Measurements from ENCODE around the gene LBP. TPM values are rescaled to one million over a fixed set of nuclear protein-coding genes. Genes with fewer than 3 reads are reported as not detected.

Gene LBP
- total RNA-seq, 1 experiment from 2014 or later: not detected

DNA sequence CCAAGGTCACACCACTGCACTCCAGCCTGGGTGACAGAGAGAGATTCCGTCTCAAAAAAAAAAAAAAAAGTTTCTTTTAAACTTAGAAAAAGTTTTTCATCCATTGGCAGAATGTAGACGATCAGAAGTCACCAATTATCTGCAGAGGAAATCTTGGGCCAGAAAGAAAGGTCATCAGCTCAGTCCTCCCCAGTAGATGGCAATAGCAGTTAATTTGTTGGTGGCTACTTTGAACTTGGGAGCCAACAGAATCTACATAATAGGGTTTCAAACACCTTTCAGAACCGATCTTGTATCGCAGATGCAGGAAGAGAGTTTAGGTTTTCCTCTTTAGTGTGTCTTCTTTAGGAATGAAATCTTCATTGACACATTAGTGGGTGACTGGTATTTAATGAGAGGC is 41.7 kb downstream of the LBP start:
- no peak for TF ChIP-seq EZH2 (IDR thresholded peaks at IDR 0.05; ENCODE audit: borderline replicate concordance, low read depth, low read length, poor library complexity, severe bottlenecking)
- TF ChIP-seq, protein P1, sequence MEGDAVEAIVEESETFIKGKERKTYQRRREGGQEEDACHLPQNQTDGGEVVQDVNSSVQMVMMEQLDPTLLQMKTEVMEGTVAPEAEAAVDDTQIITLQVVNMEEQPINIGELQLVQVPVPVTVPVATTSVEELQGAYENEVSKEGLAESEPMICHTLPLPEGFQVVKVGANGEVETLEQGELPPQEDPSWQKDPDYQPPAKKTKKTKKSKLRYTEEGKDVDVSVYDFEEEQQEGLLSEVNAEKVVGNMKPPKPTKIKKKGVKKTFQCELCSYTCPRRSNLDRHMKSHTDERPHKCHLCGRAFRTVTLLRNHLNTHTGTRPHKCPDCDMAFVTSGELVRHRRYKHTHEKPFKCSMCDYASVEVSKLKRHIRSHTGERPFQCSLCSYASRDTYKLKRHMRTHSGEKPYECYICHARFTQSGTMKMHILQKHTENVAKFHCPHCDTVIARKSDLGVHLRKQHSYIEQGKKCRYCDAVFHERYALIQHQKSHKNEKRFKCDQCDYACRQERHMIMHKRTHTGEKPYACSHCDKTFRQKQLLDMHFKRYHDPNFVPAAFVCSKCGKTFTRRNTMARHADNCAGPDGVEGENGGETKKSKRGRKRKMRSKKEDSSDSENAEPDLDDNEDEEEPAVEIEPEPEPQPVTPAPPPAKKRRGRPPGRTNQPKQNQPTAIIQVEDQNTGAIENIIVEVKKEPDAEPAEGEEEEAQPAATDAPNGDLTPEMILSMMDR (conservative IDR thresholded peaks at IDR 0.05; ENCODE audit: low read depth, low read length): no peak
- Histone ChIP-seq H3K36me3 (ENCODE audit: insufficient read depth, low read length, poor library complexity, severe bottlenecking) (no peaks in the 10 kb centered on the region), H3K27ac (ENCODE audit: low read depth, low read length, poor library complexity, severe bottlenecking) (no peak overlapping the region), H3K4me3 (ENCODE audit: low read depth, low read length, poor library complexity, severe bottlenecking) (no peak overlapping the region), H3K9me3 (ENCODE audit: low read depth, low read length, poor library complexity, severe bottlenecking) (no peaks in the 10 kb centered on the region), H3K27me3 (replicated peaks; ENCODE audit: insufficient read depth, low read depth, low read length, poor library complexity) (no peaks in the 10 kb centered on the region), H3K4me1 (ENCODE audit: insufficient read depth, low read length, poor library complexity, severe bottlenecking) (no peaks in the 10 kb centered on the region)
- POLR2A ChIA-PET (ENCODE audit: low non-redundant PET): no interaction called here
- DNase-seq (ENCODE audit: low spot score): no peak
- CTCF ChIA-PET: no interaction called here
- BruUV-seq (replicated peaks): no TSS peak
- intact Hi-C loops (cut with micrococcal nuclease; ENCODE audit: unreplicated experiment): no loop called here

DNA sequence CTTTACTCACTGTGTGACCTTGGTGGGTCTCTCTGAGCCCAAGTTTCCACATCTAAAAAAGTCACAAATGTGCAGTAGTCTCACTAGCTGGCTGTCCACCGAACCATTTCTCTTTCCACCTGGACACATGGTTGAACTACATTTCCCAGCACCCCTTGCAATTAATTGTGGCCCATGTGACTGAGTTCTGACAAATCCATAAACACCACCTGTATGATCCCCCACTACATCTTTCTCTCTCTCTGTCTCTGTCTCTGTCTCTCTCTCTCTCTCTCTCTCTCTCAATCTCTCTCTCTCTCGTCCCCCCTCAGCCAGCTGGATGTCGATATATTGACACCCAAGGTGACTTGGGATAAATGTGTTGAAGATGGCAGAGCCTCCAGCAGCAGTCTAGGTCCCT is 46.1 kb downstream of the LBP start:
- Histone ChIP-seq H3K27me3 (replicated peaks; ENCODE audit: insufficient read depth, low read depth, low read length, poor library complexity) (no peaks in the 10 kb centered on the region), H3K9me3 (ENCODE audit: low read depth, low read length, poor library complexity, severe bottlenecking) (no peaks in the 10 kb centered on the region), H3K36me3 (ENCODE audit: insufficient read depth, low read length, poor library complexity, severe bottlenecking) (no peaks in the 10 kb centered on the region), H3K27ac (ENCODE audit: low read depth, low read length, poor library complexity, severe bottlenecking) (no peak overlapping the region), H3K4me3 (ENCODE audit: low read depth, low read length, poor library complexity, severe bottlenecking) (no peak overlapping the region), H3K4me1 (ENCODE audit: insufficient read depth, low read length, poor library complexity, severe bottlenecking) (no peaks in the 10 kb centered on the region)
- no peak for DNase-seq (ENCODE audit: low spot score)
- intact Hi-C loops (cut with micrococcal nuclease; ENCODE audit: unreplicated experiment): no loop called here
- TF ChIP-seq, protein P1 (conservative IDR thresholded peaks at IDR 0.05; ENCODE audit: low read depth, low read length): no peak
- no peak for TF ChIP-seq EZH2 (IDR thresholded peaks at IDR 0.05; ENCODE audit: borderline replicate concordance, low read depth, low read length, poor library complexity, severe bottlenecking)
- ChIA-PET POLR2A (ENCODE audit: low non-redundant PET) (no interaction called here), CTCF (no interaction called here)
- BruUV-seq (replicated peaks): no TSS peak

GRCh38 chr20:38393259-38393658 is 47.0 kb downstream of the LBP start:
- DNase-seq (ENCODE audit: low spot score): no peak
- Histone ChIP-seq H3K9me3 (ENCODE audit: low read depth, low read length, poor library complexity, severe bottlenecking) (no peaks in the 10 kb centered on the region), H3K36me3 (ENCODE audit: insufficient read depth, low read length, poor library complexity, severe bottlenecking) (no peaks in the 10 kb centered on the region), H3K27ac (ENCODE audit: low read depth, low read length, poor library complexity, severe bottlenecking) (no peak overlapping the region), H3K27me3 (replicated peaks; ENCODE audit: insufficient read depth, low read depth, low read length, poor library complexity) (no peaks in the 10 kb centered on the region), H3K4me1 (ENCODE audit: insufficient read depth, low read length, poor library complexity, severe bottlenecking) (no peaks in the 10 kb centered on the region), H3K4me3 (ENCODE audit: low read depth, low read length, poor library complexity, severe bottlenecking) (no peak overlapping the region)
- ChIA-PET POLR2A (ENCODE audit: low non-redundant PET) (no interaction called here), CTCF (no interaction called here)
- BruUV-seq (replicated peaks): no TSS peak
- TF ChIP-seq EZH2 (IDR thresholded peaks at IDR 0.05; ENCODE audit: borderline replicate concordance, low read depth, low read length, poor library complexity, severe bottlenecking): no peak
- TF ChIP-seq, protein P1 (conservative IDR thresholded peaks at IDR 0.05; ENCODE audit: low read depth, low read length): no peak
- intact Hi-C loops (cut with micrococcal nuclease; ENCODE audit: unreplicated experiment): no loop called here

Measured in A673 (cell line).